ENCODE measurements around the gene RIC8B.

DNA sequence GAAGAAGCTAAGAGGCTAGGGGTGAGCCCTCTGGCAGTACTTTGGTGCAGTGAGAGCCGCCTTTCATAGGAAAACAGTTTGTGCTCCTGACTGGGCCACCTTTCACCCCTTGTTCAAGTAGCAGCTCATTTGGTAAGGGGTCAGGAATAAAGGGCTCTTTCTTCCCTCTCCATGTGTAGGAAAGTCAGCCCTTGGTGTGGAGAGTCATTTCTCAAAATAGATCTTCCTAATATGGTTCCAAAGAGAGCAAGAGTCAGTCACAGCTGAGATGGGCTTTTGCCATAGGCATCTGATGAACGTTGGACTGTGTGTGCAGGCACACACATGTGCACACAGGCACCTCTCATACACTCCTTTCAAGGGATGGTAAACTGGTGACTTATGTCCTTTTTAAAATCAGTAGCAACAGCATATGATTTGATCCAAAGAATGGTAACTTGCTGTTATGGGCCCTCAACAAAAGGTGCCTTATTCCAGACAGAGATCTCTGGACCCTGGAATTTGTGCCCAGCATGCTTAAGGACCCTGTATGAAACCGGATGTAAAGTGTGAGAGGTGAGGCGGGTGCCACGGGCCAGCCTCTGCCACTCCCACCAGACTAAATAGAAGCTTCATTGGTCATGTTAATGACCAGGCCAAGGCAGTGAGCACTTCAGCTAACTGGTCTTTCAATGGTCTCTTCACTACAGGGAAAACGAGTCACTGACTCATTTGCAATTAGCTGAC, 16.7 kb upstream of the RIC8B start:
- TF ChIP-seq ZNF274 (IDR thresholded peaks at IDR 0.05; ENCODE audit: low read depth, low read length), result no peak
- no peak for TF ChIP-seq SUZ12 (IDR thresholded peaks at IDR 0.05; ENCODE audit: extremely low read depth, insufficient read depth, insufficient read length)
- TF ChIP-seq YY1 (IDR thresholded peaks at IDR 0.05; ENCODE audit: insufficient read depth, insufficient read length), result no peak
